ENCODE results near the gene SLC22A12. TPM values are rescaled to one million over a fixed set of nuclear protein-coding genes. Genes with fewer than 3 reads are reported as not detected.
"Not testable (repeated sequence)": the region's sequence is repeated elsewhere in the genome, so short reads cannot be mapped to it uniquely, and the experiment has no call there.

The SLC22A12 gene
- total RNA-seq, 1 experiment from 2014 or later, result not detected

DNA sequence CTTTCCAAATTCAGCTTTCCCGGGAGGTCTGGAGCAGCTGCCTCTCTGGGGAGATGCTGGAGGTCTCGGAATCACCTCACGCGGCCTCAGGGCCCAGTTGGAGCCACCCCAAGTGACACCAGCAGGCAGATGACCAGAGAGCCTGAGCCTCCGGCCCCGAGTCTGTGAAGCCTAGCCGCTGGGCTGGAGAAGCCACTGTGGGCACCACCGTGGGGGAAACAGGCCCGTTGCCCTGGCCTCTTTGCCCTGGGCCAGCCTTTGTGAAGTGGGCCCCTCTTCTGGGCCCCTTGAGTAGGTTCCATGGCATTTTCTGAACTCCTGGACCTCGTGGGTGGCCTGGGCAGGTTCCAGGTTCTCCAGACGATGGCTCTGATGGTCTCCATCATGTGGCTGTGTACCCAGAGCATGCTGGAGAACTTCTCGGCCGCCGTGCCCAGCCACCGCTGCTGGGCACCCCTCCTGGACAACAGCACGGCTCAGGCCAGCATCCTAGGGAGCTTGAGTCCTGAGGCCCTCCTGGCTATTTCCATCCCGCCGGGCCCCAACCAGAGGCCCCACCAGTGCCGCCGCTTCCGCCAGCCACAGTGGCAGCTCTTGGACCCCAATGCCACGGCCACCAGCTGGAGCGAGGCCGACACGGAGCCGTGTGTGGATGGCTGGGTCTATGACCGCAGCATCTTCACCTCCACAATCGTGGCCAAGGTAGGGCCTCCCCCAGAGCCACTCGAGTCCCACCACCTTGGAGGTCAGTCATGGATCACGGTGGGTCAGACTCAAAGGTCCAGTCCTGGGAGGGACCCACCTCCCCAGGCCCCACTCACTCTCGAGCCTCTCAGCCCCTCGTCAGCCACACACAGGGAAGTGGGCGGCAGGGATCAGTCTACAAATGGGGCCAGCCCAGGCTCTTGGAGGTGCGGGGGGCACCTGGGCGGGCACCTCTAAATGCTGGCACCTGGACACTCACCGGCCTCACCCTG is 525 bp downstream of the SLC22A12 start:
- peak; percentile 47 for DNase-seq
- Histone ChIP-seq H3K36me3 (replicated peaks; ENCODE audit: control insufficient read depth, insufficient read depth, low read length) (no peaks in the 10 kb centered on the region), H3K27me3 (ENCODE audit: control insufficient read depth, insufficient read depth, low read length) (no peaks in the 10 kb centered on the region), H3K4me3 (ENCODE audit: insufficient read depth, low read depth, low read length) (no peak overlapping the region)

DNA sequence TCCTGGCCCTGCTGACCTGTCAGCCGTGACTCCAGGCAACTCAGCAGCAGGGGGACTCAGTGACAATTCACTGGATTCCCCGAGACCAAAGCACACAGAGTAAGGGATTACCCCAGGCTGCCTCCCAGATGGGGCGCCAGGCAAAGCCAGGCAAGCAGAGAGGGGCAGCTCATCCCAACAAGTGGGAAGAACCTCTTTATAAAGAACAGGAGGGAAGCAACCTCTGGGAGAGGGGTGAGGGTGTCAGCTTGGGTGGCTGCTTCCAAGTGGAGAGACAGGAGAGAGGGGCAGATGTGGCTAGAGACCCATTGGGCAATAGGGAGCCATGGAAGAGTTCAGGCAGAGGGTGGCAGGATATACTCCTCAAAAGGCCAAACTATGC is 1.2 kb downstream of the SLC22A12 start:
- Histone ChIP-seq H3K27me3 (ENCODE audit: control insufficient read depth, insufficient read depth, low read length) (no peaks in the 10 kb centered on the region), H3K4me3 (ENCODE audit: insufficient read depth, low read depth, low read length) (no peak overlapping the region), H3K36me3 (replicated peaks; ENCODE audit: control insufficient read depth, insufficient read depth, low read length) (no peaks in the 10 kb centered on the region)
- DNase-seq, result peak; percentile 38

DNA sequence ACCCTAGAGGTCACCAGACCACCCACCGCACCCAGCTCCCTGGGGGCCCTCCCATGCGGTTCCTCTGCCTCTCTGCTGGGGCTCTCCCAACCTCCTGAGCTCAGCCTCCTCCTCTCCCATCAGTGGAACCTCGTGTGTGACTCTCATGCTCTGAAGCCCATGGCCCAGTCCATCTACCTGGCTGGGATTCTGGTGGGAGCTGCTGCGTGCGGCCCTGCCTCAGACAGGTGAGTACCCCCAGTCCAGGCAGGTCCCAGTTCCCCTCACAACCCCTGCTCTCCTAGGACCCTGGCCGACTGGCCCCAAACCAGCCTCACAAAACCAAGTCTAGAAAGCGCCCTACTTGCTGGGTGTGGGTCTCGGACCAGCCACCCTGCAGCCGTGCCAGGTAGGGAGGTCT is 1.6 kb downstream of the SLC22A12 start:
- H3K36me3 ChIP-seq (replicated peaks; ENCODE audit: control insufficient read depth, insufficient read depth, low read length), result no peaks in the 10 kb centered on the region
- no peak overlapping the region for H3K4me3 ChIP-seq (ENCODE audit: insufficient read depth, low read depth, low read length)
- H3K27me3 ChIP-seq (ENCODE audit: control insufficient read depth, insufficient read depth, low read length), result no peaks in the 10 kb centered on the region
- peak; percentile 40 for DNase-seq

DNA sequence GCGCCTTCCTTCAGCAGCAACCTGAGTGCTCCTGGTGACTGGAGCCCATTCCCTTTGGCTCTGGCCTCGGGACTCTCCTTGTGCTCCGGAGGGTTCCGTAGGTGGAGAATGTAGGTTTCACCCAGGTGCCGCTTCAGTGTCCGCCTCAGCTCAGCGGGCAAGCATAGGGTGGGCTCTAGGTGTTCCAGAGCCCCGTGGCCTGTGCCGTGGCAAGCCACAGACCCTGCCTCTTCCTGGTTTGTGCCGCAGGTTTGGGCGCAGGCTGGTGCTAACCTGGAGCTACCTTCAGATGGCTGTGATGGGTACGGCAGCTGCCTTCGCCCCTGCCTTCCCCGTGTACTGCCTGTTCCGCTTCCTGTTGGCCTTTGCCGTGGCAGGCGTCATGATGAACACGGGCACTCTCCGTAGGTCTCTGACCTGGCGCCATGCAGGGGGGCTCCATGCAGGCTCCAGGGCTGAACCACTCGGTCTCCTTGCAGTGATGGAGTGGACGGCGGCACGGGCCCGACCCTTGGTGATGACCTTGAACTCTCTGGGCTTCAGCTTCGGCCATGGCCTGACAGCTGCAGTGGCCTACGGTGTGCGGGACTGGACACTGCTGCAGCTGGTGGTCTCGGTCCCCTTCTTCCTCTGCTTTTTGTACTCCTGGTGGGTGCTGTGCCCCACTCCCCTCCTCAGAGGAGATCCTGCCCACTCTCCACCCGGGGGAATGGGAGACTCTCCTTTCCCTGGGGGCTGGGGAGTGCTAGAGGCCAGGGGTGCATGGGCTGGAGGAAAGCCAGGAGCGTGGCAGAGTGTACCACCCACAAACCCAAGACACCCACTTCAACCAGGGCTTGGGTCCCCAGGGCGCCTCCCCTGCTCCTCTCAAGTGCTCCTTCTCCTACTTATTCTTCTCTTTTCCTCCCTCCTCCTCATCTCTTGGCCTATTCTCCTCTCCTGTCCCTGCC is 2.4 kb downstream of the SLC22A12 start:
- Histone ChIP-seq H3K36me3 (replicated peaks; ENCODE audit: control insufficient read depth, insufficient read depth, low read length) (no peaks in the 10 kb centered on the region), H3K4me3 (ENCODE audit: insufficient read depth, low read depth, low read length) (no peak overlapping the region), H3K27me3 (ENCODE audit: control insufficient read depth, insufficient read depth, low read length) (no peaks in the 10 kb centered on the region)
- peak; percentile 44 for DNase-seq

DNA sequence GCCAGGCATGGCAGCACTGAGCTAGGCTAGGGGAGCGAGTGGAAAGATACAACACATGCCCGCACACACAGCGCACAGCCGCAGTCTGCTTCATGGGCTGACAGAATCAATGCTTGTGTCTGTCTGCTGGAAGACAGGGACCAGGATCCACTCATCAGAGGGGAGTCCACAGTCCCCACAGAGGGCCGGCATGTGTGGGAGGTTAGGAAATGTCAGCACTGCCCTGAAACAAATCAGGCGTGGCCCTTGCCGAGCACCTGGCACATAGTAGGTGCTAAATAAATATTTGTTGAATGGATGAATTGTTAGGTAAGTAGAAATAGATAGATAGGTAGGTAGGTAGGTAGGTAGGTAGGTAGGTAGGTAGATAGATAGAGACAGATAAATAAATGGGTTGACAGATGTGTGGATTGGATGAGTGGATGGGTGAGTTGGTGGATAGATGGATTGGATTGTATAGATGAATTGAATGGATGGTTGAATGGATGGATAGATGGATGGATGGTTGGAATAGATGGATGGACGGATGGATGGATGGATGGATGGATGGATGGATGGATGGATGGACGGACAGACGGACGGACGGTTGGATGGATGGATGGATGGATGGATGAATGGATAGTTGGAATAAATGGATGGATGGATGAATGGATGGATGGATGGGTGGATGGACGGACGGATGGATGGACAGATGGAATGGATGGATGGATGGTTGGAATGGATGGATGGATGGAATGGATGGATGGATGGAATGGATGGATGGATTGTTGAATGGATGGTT is 3.3 kb downstream of the SLC22A12 start:
- Histone ChIP-seq H3K36me3 (replicated peaks; ENCODE audit: control insufficient read depth, insufficient read depth, low read length) (no peaks in the 10 kb centered on the region), H3K27me3 (ENCODE audit: control insufficient read depth, insufficient read depth, low read length) (no peaks in the 10 kb centered on the region), H3K4me3 (ENCODE audit: insufficient read depth, low read depth, low read length) (no peak overlapping the region)
- no peak for DNase-seq

DNA sequence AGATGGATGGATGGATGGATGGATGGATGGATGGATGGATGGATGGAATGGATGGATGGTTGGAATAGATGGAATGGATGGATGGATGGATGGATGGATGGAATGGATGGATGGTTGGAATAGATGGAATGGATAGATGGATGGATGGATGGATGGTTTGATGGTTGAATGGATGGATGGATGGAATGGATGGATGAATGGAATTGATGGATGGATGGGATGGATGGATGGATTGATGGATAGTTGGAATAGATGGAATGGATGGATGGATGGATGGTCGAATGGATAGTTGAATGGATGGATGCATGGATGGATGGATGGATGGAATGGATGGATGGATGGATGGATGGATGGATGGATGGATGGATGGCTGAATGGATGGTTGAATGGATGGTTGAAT is 4.9 kb downstream of the SLC22A12 start:
- not testable (repeated sequence) for H3K27me3 ChIP-seq (ENCODE audit: control insufficient read depth, insufficient read depth, low read length); H3K36me3 ChIP-seq (replicated peaks; ENCODE audit: control insufficient read depth, insufficient read depth, low read length); H3K4me3 ChIP-seq (ENCODE audit: insufficient read depth, low read depth, low read length); DNase-seq

DNA sequence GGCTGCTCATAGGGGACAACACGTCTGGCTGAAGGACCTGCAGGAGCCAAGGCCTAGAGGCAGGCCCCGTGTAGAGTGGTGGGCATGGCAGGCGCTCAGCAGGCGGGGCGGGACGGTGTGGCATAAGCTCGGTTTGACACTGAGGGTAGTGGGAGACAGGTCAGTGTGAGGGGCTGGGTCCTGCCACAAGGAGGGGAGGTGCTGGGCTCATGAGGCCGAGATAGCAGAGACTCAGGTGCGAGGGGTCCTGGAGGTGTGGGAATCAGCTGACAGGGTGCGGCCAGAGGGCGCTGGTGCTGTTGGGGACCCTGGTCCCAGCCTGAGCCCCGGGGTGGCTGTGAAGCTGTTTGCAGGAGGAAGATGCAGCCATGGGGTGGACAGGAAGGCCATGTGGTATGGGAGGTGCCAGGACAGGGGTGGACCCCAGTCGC is 6.7 kb downstream of the SLC22A12 start:
- H3K4me3 ChIP-seq (ENCODE audit: insufficient read depth, low read depth, low read length), result no peak overlapping the region
- H3K36me3 ChIP-seq (replicated peaks; ENCODE audit: control insufficient read depth, insufficient read depth, low read length), result no peaks in the 10 kb centered on the region
- DNase-seq, result peak; percentile 58
- H3K27me3 ChIP-seq (ENCODE audit: control insufficient read depth, insufficient read depth, low read length), result no peaks in the 10 kb centered on the region

DNA sequence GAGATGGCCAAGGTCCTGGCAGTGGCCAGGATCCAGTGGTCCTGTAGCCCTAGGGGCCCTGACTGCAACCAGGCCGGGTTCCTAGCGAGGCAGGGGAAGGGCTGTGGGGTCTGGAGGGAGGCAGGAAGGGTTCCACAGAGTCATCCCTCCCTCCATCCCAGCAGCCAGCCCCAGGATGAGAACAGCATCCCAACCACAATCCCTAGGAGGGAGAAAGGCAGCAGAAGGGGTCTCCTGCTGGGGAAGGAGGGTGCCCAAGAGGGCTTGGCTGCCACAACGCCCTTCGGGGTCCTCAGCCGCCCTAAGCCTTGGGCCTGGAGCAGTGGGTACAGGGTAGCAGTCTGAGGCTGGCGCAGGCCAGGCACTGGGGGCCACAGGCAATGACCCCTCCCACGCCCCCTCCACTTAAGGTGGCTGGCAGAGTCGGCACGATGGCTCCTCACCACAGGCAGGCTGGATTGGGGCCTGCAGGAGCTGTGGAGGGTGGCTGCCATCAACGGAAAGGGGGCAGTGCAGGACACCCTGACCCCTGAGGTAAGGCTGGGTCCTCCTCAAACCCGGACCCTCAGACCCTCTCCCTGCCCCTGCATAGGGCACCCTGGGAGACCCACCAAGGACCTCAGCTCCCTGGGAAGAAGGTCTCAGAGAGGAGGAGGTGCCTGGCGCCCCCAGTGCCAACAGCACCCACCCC is 7.2 kb downstream of the SLC22A12 start:
- no peaks in the 10 kb centered on the region for H3K27me3 ChIP-seq (ENCODE audit: control insufficient read depth, insufficient read depth, low read length)
- no peaks in the 10 kb centered on the region for H3K36me3 ChIP-seq (replicated peaks; ENCODE audit: control insufficient read depth, insufficient read depth, low read length)
- no peak overlapping the region for H3K4me3 ChIP-seq (ENCODE audit: insufficient read depth, low read depth, low read length)
- peak; percentile 51 for DNase-seq

DNA sequence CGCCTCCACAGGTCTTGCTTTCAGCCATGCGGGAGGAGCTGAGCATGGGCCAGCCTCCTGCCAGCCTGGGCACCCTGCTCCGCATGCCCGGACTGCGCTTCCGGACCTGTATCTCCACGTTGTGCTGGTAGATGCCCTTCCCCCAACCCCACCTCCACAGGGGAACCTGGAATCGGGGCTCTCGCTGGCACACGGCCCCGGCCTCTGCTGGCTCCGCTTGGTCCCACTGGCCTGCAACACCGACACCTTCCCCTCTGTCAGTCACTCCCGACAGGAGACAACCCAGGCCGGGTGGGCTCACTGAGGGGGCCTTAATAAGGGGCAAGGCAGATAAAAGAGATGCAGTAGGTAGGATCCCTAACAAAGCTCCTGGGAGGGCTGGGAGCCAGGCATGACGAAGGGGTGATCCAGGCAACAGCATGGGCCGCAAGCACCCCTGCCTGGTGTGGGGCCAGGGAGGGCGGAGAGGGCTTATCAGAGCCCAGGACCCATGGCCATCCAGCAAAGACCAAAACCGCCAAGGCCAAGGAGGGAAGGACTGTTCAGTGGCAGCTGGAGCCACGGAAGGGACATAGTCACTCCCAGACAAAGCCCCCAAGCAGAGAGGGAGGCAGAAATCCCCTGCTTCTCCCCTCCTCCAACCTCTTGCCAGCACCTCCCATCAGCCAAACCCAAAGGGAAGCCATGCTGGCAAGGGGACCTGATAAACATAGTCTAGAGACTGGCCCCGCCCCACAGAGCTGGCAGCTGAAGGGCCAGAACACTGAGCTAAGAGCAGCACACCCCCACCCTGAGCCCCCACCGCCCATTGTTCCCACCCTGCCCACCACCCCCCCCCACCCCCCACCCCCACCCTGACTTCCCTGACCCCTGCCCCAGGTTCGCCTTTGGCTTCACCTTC is 8.0 kb downstream of the SLC22A12 start:
- peak; percentile 58 for DNase-seq
- no peak overlapping the region for H3K4me3 ChIP-seq (ENCODE audit: insufficient read depth, low read depth, low read length)
- H3K27me3 ChIP-seq (ENCODE audit: control insufficient read depth, insufficient read depth, low read length), result no peaks in the 10 kb centered on the region
- H3K36me3 ChIP-seq (replicated peaks; ENCODE audit: control insufficient read depth, insufficient read depth, low read length), result no peaks in the 10 kb centered on the region

DNA sequence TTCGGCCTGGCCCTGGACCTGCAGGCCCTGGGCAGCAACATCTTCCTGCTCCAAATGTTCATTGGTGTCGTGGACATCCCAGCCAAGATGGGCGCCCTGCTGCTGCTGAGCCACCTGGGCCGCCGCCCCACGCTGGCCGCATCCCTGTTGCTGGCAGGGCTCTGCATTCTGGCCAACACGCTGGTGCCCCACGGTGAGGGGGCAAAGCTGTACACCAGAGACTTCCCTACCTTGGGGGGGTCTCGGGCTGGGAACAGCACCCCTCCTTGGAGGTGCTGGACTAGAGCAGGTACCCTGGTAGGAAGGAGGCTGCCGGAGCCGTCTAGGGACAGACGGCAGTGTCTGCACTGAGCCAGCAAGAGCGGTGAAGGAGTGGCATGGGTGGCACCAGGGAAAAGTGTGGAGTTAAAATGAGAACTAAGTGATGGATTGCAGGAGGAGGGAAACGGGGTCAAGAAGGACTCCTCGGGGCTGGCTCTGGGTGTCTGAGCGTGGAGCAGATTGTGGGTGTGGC is 8.7 kb downstream of the SLC22A12 start:
- no peaks in the 10 kb centered on the region for H3K36me3 ChIP-seq (replicated peaks; ENCODE audit: control insufficient read depth, insufficient read depth, low read length)
- DNase-seq, result no peak
- H3K4me3 ChIP-seq (ENCODE audit: insufficient read depth, low read depth, low read length), result no peak overlapping the region
- H3K27me3 ChIP-seq (ENCODE audit: control insufficient read depth, insufficient read depth, low read length), result no peaks in the 10 kb centered on the region

DNA sequence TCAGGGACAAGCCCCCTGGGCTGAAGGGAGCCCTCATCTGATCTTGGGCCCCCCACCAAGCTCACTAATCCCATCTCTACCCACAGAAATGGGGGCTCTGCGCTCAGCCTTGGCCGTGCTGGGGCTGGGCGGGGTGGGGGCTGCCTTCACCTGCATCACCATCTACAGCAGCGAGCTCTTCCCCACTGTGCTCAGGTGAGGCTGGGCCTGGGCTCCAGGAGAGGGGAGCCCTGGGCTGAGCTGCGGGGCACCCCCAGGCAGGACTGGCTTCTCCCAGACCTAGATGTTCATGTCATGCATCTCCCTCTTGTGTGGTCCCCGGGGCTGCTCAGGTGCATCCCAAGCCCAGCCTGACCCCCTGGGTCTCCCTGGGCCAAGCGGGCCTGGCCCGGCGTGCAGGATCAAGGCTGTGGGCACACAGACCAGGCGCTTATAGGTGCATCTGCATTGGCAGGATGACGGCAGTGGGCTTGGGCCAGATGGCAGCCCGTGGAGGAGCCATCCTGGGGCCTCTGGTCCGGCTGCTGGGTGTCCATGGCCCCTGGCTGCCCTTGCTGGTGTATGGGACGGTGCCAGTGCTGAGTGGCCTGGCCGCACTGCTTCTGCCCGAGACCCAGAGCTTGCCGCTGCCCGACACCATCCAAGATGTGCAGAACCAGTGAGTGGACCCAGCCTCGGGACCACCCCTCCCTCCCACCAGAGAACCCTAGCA is 9.4 kb downstream of the SLC22A12 start:
- no peak overlapping the region for H3K4me3 ChIP-seq (ENCODE audit: insufficient read depth, low read depth, low read length)
- no peaks in the 10 kb centered on the region for H3K36me3 ChIP-seq (replicated peaks; ENCODE audit: control insufficient read depth, insufficient read depth, low read length)
- no peaks in the 10 kb centered on the region for H3K27me3 ChIP-seq (ENCODE audit: control insufficient read depth, insufficient read depth, low read length)
- no peak for DNase-seq

DNA sequence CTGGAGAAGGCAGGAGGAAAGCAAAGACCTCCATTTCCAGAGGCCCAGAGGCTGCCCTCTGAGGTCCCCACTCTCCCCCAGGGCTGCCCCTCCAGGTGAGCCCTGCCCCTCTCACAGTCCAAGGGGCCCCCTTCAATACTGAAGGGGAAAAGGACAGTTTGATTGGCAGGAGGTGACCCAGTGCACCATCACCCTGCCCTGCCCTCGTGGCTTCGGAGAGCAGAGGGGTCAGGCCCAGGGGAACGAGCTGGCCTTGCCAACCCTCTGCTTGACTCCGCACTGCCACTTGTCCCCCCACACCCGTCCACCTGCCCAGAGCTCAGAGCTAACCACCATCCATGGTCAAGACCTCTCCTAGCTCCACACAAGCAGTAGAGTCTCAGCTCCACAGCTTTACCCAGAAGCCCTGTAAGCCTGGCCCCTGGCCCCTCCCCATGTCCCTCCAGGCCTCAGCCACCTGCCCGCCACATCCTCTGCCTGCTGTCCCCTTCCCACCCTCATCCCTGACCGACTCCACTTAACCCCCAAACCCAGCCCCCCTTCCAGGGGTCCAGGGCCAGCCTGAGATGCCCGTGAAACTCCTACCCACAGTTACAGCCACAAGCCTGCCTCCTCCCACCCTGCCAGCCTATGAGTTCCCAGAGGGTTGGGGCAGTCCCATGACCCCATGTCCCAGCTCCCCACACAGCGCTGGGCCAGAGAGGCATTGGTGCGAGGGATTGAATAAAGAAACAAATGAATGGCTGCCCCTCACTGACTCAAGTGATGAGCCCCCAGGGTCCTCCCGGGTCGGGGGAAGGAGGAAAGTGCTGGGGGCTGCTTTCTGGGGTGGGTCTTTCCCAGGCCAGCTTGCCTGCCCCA is 10.8 kb downstream of the SLC22A12 start:
- DNase-seq, result peak; percentile 49
- Histone ChIP-seq H3K36me3 (replicated peaks; ENCODE audit: control insufficient read depth, insufficient read depth, low read length) (no peaks in the 10 kb centered on the region), H3K27me3 (ENCODE audit: control insufficient read depth, insufficient read depth, low read length) (no peaks in the 10 kb centered on the region), H3K4me3 (ENCODE audit: insufficient read depth, low read depth, low read length) (no peak overlapping the region)

Measured in H7 (cell line).